Liver (tissue), 3 donors: ENCODE data around the gene COPS2.

Experiments used
- EGR1 ChIP-seq, 2 donors: IDR thresholded peaks; 2 replicates each; pipeline ENCODE4 v1.6.1; 2016 to 2018; ENCODE audit warnings: antibody characterized with exemption in 2 of 2, low read depth in 2 of 2
- RAD21 ChIP-seq, 2 donors: IDR thresholded peaks; 2 replicates each; pipeline ENCODE4 v1.6.1; 2016; ENCODE audit warnings: antibody characterized with exemption in 2 of 2, mild to moderate bottlenecking in 2 of 2
- TAF1 ChIP-seq: conservative IDR thresholded peaks from 2 replicates; pipeline ENCODE4 v1.6.1; 2016; ENCODE audit warnings: antibody characterized with exemption, mild to moderate bottlenecking
- YY1 ChIP-seq: IDR thresholded peaks from 2 replicates; pipeline ENCODE4 v1.6.1; 2016; ENCODE audit warnings: antibody characterized with exemption, mild to moderate bottlenecking
- TF ChIP-seq, protein P1 (sequence below): fragments of 150-350 bp; IDR thresholded peaks from 2 replicates; pipeline ENCODE4 v1.5.1; 2017; ENCODE audit warnings: improper control_type of control experiment, low read depth, low read length; ENCODE audit not compliant: missing input control
- TF ChIP-seq, protein P2 (sequence below): IDR thresholded peaks from 2 replicates; pipeline ENCODE4 v1.6.1; 2016; ENCODE audit warnings: antibody characterized with exemption
- TF ChIP-seq, protein P3 (sequence below): IDR thresholded peaks from 2 replicates; pipeline ENCODE4 v1.6.1; 2016; ENCODE audit warnings: antibody characterized with exemption
- TF ChIP-seq, protein P4 (sequence below): IDR thresholded peaks from 2 replicates; pipeline ENCODE4 v1.6.1; 2016; ENCODE audit warnings: antibody characterized with exemption, mild to moderate bottlenecking
- donor health status: healthy.
- donor health status: healthy.

DNA sequence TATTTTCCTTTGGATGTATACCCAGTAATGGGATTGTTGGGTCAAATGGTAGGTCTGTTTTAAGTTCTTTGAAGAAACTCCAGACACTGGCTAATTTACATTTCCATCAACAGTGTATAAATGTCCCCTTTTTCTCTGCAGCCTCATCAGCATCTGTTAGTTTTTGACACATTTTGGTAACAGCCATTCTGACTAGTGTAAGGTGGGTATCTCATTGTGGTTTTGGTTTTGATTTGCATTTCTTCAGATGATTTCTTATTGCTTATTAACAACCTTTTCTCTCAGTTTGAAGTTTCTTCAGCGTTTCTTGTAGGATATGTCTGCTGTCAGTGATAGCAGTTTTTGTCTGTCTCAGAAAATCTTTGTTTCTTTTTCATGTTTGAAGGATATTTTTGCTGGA is 30.1 kb upstream of the COPS2 start:
- TF ChIP-seq, protein P1, sequence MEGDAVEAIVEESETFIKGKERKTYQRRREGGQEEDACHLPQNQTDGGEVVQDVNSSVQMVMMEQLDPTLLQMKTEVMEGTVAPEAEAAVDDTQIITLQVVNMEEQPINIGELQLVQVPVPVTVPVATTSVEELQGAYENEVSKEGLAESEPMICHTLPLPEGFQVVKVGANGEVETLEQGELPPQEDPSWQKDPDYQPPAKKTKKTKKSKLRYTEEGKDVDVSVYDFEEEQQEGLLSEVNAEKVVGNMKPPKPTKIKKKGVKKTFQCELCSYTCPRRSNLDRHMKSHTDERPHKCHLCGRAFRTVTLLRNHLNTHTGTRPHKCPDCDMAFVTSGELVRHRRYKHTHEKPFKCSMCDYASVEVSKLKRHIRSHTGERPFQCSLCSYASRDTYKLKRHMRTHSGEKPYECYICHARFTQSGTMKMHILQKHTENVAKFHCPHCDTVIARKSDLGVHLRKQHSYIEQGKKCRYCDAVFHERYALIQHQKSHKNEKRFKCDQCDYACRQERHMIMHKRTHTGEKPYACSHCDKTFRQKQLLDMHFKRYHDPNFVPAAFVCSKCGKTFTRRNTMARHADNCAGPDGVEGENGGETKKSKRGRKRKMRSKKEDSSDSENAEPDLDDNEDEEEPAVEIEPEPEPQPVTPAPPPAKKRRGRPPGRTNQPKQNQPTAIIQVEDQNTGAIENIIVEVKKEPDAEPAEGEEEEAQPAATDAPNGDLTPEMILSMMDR, result no peak
- no peak for TF ChIP-seq YY1
- no peak for TF ChIP-seq TAF1
- TF ChIP-seq, protein P2, sequence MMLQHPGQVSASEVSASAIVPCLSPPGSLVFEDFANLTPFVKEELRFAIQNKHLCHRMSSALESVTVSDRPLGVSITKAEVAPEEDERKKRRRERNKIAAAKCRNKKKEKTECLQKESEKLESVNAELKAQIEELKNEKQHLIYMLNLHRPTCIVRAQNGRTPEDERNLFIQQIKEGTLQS, result no peak
- TF ChIP-seq EGR1 (IDR thresholded peaks at IDR 0.05; ENCODE audit: low read depth in 2 of 2), result no peak
- TF ChIP-seq RAD21 (IDR thresholded peaks at IDR 0.05), result no peak
- TF ChIP-seq, protein P3, sequence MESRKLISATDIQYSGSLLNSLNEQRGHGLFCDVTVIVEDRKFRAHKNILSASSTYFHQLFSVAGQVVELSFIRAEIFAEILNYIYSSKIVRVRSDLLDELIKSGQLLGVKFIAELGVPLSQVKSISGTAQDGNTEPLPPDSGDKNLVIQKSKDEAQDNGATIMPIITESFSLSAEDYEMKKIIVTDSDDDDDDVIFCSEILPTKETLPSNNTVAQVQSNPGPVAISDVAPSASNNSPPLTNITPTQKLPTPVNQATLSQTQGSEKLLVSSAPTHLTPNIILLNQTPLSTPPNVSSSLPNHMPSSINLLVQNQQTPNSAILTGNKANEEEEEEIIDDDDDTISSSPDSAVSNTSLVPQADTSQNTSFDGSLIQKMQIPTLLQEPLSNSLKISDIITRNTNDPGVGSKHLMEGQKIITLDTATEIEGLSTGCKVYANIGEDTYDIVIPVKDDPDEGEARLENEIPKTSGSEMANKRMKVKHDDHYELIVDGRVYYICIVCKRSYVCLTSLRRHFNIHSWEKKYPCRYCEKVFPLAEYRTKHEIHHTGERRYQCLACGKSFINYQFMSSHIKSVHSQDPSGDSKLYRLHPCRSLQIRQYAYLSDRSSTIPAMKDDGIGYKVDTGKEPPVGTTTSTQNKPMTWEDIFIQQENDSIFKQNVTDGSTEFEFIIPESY, result no peak
- TF ChIP-seq, protein P4, sequence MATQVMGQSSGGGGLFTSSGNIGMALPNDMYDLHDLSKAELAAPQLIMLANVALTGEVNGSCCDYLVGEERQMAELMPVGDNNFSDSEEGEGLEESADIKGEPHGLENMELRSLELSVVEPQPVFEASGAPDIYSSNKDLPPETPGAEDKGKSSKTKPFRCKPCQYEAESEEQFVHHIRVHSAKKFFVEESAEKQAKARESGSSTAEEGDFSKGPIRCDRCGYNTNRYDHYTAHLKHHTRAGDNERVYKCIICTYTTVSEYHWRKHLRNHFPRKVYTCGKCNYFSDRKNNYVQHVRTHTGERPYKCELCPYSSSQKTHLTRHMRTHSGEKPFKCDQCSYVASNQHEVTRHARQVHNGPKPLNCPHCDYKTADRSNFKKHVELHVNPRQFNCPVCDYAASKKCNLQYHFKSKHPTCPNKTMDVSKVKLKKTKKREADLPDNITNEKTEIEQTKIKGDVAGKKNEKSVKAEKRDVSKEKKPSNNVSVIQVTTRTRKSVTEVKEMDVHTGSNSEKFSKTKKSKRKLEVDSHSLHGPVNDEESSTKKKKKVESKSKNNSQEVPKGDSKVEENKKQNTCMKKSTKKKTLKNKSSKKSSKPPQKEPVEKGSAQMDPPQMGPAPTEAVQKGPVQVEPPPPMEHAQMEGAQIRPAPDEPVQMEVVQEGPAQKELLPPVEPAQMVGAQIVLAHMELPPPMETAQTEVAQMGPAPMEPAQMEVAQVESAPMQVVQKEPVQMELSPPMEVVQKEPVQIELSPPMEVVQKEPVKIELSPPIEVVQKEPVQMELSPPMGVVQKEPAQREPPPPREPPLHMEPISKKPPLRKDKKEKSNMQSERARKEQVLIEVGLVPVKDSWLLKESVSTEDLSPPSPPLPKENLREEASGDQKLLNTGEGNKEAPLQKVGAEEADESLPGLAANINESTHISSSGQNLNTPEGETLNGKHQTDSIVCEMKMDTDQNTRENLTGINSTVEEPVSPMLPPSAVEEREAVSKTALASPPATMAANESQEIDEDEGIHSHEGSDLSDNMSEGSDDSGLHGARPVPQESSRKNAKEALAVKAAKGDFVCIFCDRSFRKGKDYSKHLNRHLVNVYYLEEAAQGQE, result no peak
